Measurements from ENCODE around the gene TMEM165.

The TMEM165 gene

GRCh38 chr4:55378617-55379467 is 16.9 kb upstream of the TMEM165 start:
- ATAC-seq (ENCODE audit: low read depth): peak; percentile 92
- H3K36me3 ChIP-seq (ENCODE audit: low read depth): no peaks in the 10 kb centered on the region
- H3K4me1 ChIP-seq (ENCODE audit: insufficient read depth, poor library complexity, severe bottlenecking): peaks cover 12% of the 10 kb centered on the region
- H3K4me3 ChIP-seq (ENCODE audit: severe bottlenecking): no peak overlapping the region
- no peaks in the 10 kb centered on the region for H3K27me3 ChIP-seq (ENCODE audit: insufficient read depth, poor library complexity, severe bottlenecking)
- DNase-seq (ENCODE audit: low spot score): peak; percentile 76
- no peaks in the 10 kb centered on the region for H3K9me3 ChIP-seq (ENCODE audit: severe bottlenecking)
- TF ChIP-seq CTCF (IDR thresholded peaks at IDR 0.05; ENCODE audit: poor library complexity, severe bottlenecking): no peak
- H3K27ac ChIP-seq (ENCODE audit: poor library complexity, severe bottlenecking): peak overlapping the region; percentile 47

- no peak for ATAC-seq (ENCODE audit: low read depth)
- Histone ChIP-seq H3K9me3 (ENCODE audit: severe bottlenecking) (no peaks in the 10 kb centered on the region), H3K36me3 (ENCODE audit: low read depth) (no peaks in the 10 kb centered on the region), H3K4me3 (ENCODE audit: severe bottlenecking) (no peak overlapping the region), H3K4me1 (ENCODE audit: insufficient read depth, poor library complexity, severe bottlenecking) (peaks cover 12% of the 10 kb centered on the region), H3K27me3 (ENCODE audit: insufficient read depth, poor library complexity, severe bottlenecking) (no peaks in the 10 kb centered on the region), H3K27ac (ENCODE audit: poor library complexity, severe bottlenecking) (no peak overlapping the region)
- DNase-seq (ENCODE audit: low spot score): no peak
- no peak for TF ChIP-seq CTCF (IDR thresholded peaks at IDR 0.05; ENCODE audit: poor library complexity, severe bottlenecking)
Observed at GRCh38 chr4:55380576-55380975, 15.2 kb upstream of the TMEM165 start.

GRCh38 chr4:55381502-55381901 is 14.3 kb upstream of the TMEM165 start:
- Histone ChIP-seq H3K4me1 (ENCODE audit: insufficient read depth, poor library complexity, severe bottlenecking) (peaks cover 12% of the 10 kb centered on the region), H3K36me3 (ENCODE audit: low read depth) (no peaks in the 10 kb centered on the region), H3K4me3 (ENCODE audit: severe bottlenecking) (no peak overlapping the region), H3K9me3 (ENCODE audit: severe bottlenecking) (no peaks in the 10 kb centered on the region), H3K27ac (ENCODE audit: poor library complexity, severe bottlenecking) (no peak overlapping the region), H3K27me3 (ENCODE audit: insufficient read depth, poor library complexity, severe bottlenecking) (no peaks in the 10 kb centered on the region)
- ATAC-seq (ENCODE audit: low read depth): no peak
- TF ChIP-seq CTCF (IDR thresholded peaks at IDR 0.05; ENCODE audit: poor library complexity, severe bottlenecking): no peak
- no peak for DNase-seq (ENCODE audit: low spot score)

GRCh38 chr4:55382488-55383003 is 13.2 kb upstream of the TMEM165 start:
- no peaks in the 10 kb centered on the region for H3K27me3 ChIP-seq (ENCODE audit: insufficient read depth, poor library complexity, severe bottlenecking)
- no peaks in the 10 kb centered on the region for H3K9me3 ChIP-seq (ENCODE audit: severe bottlenecking)
- ATAC-seq (ENCODE audit: low read depth): no peak

More at GRCh38 chr4:55382488-55383003, 13.2 kb upstream of the TMEM165 start:
- TF ChIP-seq CTCF (IDR thresholded peaks at IDR 0.05; ENCODE audit: poor library complexity, severe bottlenecking): no peak
- H3K4me3 ChIP-seq (ENCODE audit: severe bottlenecking): no peak overlapping the region
- peaks cover 12% of the 10 kb centered on the region for H3K4me1 ChIP-seq (ENCODE audit: insufficient read depth, poor library complexity, severe bottlenecking)
- no peaks in the 10 kb centered on the region for H3K36me3 ChIP-seq (ENCODE audit: low read depth)
- DNase-seq (ENCODE audit: low spot score): no peak
- no peak overlapping the region for H3K27ac ChIP-seq (ENCODE audit: poor library complexity, severe bottlenecking)
